Measurements from ENCODE around the gene C2orf69.

DNA sequence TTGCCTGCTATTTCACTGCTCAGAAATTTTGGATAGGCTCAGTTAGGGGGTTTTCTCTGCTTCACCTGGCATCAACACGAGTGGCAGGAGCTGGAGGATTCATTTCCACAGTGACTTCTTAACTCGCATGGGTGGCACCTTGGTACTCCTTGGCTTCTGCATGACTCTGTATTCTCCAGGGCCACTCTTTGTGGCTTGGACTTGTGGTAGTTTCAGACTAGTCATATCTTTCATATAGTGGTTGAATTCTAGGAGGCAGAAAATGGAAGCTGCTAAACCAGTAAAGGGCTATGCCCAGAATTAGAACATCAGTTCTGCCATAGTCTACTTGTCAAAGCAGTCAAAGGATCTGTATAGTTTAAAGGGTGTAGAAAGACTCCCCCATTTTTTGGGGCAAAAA, 51.1 kb downstream of the C2orf69 start:
- TF ChIP-seq, protein P1, sequence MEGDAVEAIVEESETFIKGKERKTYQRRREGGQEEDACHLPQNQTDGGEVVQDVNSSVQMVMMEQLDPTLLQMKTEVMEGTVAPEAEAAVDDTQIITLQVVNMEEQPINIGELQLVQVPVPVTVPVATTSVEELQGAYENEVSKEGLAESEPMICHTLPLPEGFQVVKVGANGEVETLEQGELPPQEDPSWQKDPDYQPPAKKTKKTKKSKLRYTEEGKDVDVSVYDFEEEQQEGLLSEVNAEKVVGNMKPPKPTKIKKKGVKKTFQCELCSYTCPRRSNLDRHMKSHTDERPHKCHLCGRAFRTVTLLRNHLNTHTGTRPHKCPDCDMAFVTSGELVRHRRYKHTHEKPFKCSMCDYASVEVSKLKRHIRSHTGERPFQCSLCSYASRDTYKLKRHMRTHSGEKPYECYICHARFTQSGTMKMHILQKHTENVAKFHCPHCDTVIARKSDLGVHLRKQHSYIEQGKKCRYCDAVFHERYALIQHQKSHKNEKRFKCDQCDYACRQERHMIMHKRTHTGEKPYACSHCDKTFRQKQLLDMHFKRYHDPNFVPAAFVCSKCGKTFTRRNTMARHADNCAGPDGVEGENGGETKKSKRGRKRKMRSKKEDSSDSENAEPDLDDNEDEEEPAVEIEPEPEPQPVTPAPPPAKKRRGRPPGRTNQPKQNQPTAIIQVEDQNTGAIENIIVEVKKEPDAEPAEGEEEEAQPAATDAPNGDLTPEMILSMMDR (IDR thresholded peaks at IDR 0.05) = no peak
- TF ChIP-seq POLR2A (IDR thresholded peaks at IDR 0.05) (no peak), POLR2AphosphoS5 (IDR thresholded peaks at IDR 0.05) (no peak)

Measured in suprapubic skin (tissue), 4 donors.